ENCODE results near the gene RPS17. TPM values are rescaled to one million over a fixed set of nuclear protein-coding genes. Genes with fewer than 3 reads are reported as not detected.

RPS17 gene
- 1,000 to 10,000 TPM; 2,266 to 6,063 (median 2,811) TPM for polyA plus RNA-seq (ENCODE audit: insufficient read length in 12 of 12)
- long read RNA-seq, donor 1, transcript RPS17-210 (5 exons, 488 nt): major isoform, 1,301 of 1,341 reads
- long read RNA-seq, donor 1, transcript RPS17-204 (2 exons, 760 nt): minor isoform, 10 of 1,341 reads
- long read RNA-seq, donor 1, partial matches to known transcripts: 22 of 1,341 reads
- long read RNA-seq, donor 1, other reads (novel, unspliced or antisense): 0 of 1,341 reads
- long read RNA-seq, donor 2, transcript RPS17-209 (4 exons, 1,909 nt): minor isoform, 5 of 1,006 reads
- long read RNA-seq, donor 2, transcript RPS17-203 (2 exons, 580 nt): minor isoform, 7 of 1,006 reads
- long read RNA-seq, donor 2, transcript RPS17-204 (2 exons, 760 nt): minor isoform, 11 of 1,006 reads
- long read RNA-seq, donor 2, transcript RPS17-210 (5 exons, 488 nt): major isoform, 967 of 1,006 reads
- long read RNA-seq, donor 2, partial matches to known transcripts: 12 of 1,006 reads
- long read RNA-seq, donor 2, other reads (novel, unspliced or antisense): 0 of 1,006 reads
- long read RNA-seq, donor 3, transcript RPS17-210 (5 exons, 488 nt): major isoform, 650 of 683 reads
- long read RNA-seq, donor 3, transcript RPS17-206 (3 exons, 1,877 nt): minor isoform, 6 of 683 reads
- long read RNA-seq, donor 3, transcript RPS17-203 (2 exons, 580 nt): minor isoform, 5 of 683 reads
- long read RNA-seq, donor 3, partial matches to known transcripts: 15 of 683 reads
- long read RNA-seq, donor 3, other reads (novel, unspliced or antisense): 0 of 683 reads
- long read RNA-seq, donor 4, transcript RPS17-210 (5 exons, 488 nt): major isoform, 518 of 533 reads
- long read RNA-seq, donor 4, transcript RPS17-209 (4 exons, 1,909 nt): minor isoform, 6 of 533 reads
- long read RNA-seq, donor 4, partial matches to known transcripts: 0 of 533 reads
- long read RNA-seq, donor 4, other reads (novel, unspliced or antisense): 0 of 533 reads
- long read RNA-seq, donor 5, transcript RPS17-209 (4 exons, 1,909 nt): minor isoform, 28 of 1,427 reads
- long read RNA-seq, donor 5, transcript RPS17-210 (5 exons, 488 nt): major isoform, 1,323 of 1,427 reads
- long read RNA-seq, donor 5, transcript RPS17-203 (2 exons, 580 nt): minor isoform, 6 of 1,427 reads
- long read RNA-seq, donor 5, transcript RPS17-204 (2 exons, 760 nt): minor isoform, 21 of 1,427 reads
- long read RNA-seq, donor 5, partial matches to known transcripts: 44 of 1,427 reads
- long read RNA-seq, donor 5, other reads (novel, unspliced or antisense): 0 of 1,427 reads
- long read RNA-seq, donor 6, transcript RPS17-204 (2 exons, 760 nt): minor isoform, 10 of 859 reads
- long read RNA-seq, donor 6, transcript RPS17-210 (5 exons, 488 nt): major isoform, 801 of 859 reads
- long read RNA-seq, donor 6, transcript RPS17-203 (2 exons, 580 nt): minor isoform, 9 of 859 reads
- long read RNA-seq, donor 6, transcript RPS17-209 (4 exons, 1,909 nt): minor isoform, 10 of 859 reads
- long read RNA-seq, donor 6, partial matches to known transcripts: 24 of 859 reads
- long read RNA-seq, donor 6, other reads (novel, unspliced or antisense): 0 of 859 reads
- long read RNA-seq, donor 7, transcript RPS17-204 (2 exons, 760 nt): minor isoform, 6 of 727 reads
- long read RNA-seq, donor 7, transcript RPS17-210 (5 exons, 488 nt): major isoform, 697 of 727 reads
- long read RNA-seq, donor 7, partial matches to known transcripts: 17 of 727 reads
- long read RNA-seq, donor 7, other reads (novel, unspliced or antisense): 0 of 727 reads
- long read RNA-seq, donor 8, transcript RPS17-209 (4 exons, 1,909 nt): minor isoform, 22 of 1,513 reads
- long read RNA-seq, donor 8, transcript RPS17-210 (5 exons, 488 nt): major isoform, 1,419 of 1,513 reads
- long read RNA-seq, donor 8, transcript RPS17-203 (2 exons, 580 nt): minor isoform, 10 of 1,513 reads
- long read RNA-seq, donor 8, transcript RPS17-206 (3 exons, 1,877 nt): minor isoform, 13 of 1,513 reads
- long read RNA-seq, donor 8, partial matches to known transcripts: 42 of 1,513 reads
- long read RNA-seq, donor 8, other reads (novel, unspliced or antisense): 0 of 1,513 reads
- long read RNA-seq, donor 9, transcript RPS17-204 (2 exons, 760 nt): minor isoform, 7 of 1,048 reads
- long read RNA-seq, donor 9, transcript RPS17-210 (5 exons, 488 nt): major isoform, 981 of 1,048 reads
- long read RNA-seq, donor 9, transcript RPS17-203 (2 exons, 580 nt): minor isoform, 7 of 1,048 reads
- long read RNA-seq, donor 9, partial matches to known transcripts: 48 of 1,048 reads
- long read RNA-seq, donor 9, other reads (novel, unspliced or antisense): 0 of 1,048 reads
- long read RNA-seq, donor 10, transcript RPS17-209 (4 exons, 1,909 nt): minor isoform, 9 of 1,282 reads
- long read RNA-seq, donor 10, transcript RPS17-203 (2 exons, 580 nt): minor isoform, 8 of 1,282 reads
- long read RNA-seq, donor 10, transcript RPS17-210 (5 exons, 488 nt): major isoform, 1,177 of 1,282 reads
- long read RNA-seq, donor 10, transcript RPS17-204 (2 exons, 760 nt): minor isoform, 15 of 1,282 reads
- long read RNA-seq, donor 10, partial matches to known transcripts: 66 of 1,282 reads
- long read RNA-seq, donor 10, other reads (novel, unspliced or antisense): 0 of 1,282 reads
- long read RNA-seq, donor 11, transcript RPS17-203 (2 exons, 580 nt): minor isoform, 11 of 1,623 reads
- long read RNA-seq, donor 11, transcript RPS17-204 (2 exons, 760 nt): minor isoform, 11 of 1,623 reads
- long read RNA-seq, donor 11, transcript RPS17-209 (4 exons, 1,909 nt): minor isoform, 13 of 1,623 reads
- long read RNA-seq, donor 11, transcript RPS17-210 (5 exons, 488 nt): major isoform, 1,531 of 1,623 reads
- long read RNA-seq, donor 11, partial matches to known transcripts: 52 of 1,623 reads
- long read RNA-seq, donor 11, other reads (novel, unspliced or antisense): 0 of 1,623 reads

DNA sequence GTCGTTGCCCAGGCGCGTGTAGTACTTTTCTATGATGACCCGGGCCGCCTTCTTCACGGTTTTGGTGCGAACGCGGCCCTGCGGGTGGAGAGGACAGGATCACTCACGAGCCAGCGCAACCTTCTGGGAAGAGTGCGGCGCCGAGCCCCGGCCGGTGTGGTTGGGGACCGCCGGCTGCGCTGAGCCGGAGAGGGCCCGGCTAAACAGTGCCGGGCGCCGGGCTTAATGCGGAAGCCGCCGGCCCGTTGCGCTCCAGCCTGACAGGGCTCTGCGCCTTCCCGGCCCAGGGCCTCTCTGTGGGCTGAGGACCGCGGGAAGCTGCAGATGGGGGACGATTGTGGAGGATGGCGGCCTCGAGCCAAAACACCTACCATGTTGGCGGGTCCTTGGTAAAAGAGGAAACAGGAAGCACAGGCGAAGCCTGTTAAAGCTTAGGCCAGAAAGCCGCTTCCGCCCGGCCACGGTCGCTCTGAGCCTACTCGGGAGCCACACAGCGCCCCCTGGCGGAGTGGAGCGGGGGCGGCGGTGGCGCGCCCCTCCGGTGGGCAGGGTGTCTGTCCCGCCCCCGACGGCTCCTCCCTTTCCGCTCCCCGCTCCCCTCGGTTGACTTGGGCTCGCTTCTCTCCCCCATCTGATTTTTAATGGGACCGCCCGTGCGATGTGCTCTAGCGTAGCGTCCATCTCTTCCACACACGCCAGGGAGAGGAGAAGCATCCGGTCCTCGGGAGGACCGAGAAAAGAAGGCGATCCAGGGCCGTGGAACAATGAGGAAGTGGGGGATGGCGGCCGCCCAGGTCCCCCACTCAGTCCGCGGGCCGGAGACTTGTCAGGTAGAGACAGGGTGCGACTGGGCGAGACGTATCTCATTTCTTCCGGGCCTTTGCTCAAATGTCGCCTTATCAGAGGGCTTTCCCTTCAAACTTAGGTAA is at the start of gene RPS17:
TSS of gene RPS17 (minus strand) at position 403 of the 929 bp plus-strand sequence. CDS start at position 374, 29 bp downstream.
- DNase-seq: peak; percentile 98

DNA sequence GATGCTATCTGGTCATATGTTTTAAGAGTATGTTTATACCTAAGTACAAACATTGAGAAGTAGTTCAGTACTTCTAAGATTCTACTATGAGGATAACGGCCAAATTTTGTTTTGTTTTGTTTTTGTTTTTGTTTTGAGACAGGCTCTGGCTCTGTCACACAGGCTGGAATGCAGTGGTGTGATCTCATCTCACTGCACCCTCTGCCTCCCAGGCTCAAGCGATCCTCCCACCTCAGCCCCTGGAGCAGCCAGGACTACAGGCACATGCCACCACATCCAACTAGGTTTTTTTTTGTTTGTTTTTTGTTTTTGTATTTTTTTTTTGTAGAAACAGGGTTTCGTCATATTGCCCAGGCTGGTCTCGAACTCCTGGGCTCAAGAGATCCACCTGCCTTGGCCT is 47.5 kb upstream of the RPS17 start:
- no peak for DNase-seq

DNA sequence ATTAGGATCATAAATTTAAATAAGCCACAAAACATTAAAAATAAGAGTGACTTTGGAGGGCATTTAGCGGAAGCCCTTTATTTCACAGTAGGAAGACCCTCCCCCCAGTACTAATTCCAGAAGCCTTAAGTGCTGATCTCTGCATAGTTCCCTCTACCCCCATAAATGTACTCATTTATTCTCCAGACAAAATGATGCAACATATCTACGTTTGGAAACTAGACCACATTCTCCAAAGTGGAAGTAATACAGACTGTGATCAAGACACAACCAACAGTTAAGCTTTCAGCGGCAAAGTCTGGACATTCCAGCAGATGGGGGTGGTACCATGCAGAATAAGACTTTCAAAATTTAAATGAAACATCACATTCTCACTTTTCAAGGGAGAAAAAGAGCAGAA is 44.8 kb upstream of the RPS17 start:
- DNase-seq: no peak

DNA sequence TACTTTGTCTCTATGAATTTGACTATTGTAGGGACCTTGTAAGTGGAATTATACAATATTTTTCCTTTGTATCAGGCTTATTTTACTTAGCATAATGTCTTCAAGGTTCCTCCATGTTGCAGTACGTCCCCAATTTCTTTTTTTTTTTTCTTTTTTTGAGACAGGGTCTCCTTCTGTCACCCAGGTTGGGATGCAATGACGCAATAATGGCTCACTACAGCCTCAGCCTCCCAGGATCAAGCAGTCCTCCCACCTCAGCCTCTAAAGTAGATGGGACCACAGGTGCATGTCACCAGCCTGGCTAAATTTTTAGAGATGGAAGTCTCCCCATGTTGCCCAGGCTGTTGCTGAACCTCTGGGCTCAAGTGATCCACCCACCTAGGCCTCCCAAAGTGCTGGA is 40.5 kb upstream of the RPS17 start:
- no peak for DNase-seq

DNA sequence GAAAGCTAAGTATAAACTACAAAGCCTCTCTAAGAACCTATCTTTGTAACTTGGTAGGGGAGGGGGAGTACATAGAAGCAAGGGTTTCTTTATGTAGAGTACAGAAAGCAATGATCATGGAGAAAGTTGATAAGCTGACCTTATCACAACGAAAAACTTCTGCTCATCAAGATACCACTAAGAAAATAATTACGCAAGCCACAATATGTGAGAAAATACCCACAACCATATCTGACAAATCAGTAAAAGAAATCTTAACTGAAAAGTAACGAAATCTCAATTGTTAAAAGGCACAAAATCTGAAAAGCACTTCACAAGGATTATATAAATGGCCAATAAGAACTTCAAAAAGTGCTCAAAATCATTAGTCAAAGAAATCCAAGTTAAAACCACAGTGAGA is 35.1 kb upstream of the RPS17 start:
- DNase-seq: no peak

DNA sequence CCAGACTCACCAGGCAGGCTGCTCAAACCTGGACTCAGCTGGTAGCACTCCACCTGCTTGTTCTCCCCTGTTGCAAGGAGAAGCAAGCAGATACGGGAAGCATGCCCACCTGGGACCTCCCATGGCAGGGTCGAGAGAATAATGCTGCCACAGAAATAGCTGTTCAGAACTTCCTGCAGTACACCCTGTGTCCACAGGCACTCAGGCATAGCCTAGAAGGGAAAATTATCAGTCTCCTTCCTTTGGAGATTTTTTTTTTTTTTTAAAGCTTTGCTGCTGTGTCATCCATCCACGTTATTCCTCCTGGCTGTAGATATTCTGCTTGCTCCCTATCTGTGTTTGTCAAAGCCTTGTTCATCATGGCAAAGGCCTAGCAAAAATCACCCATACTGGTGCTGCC is 32.7 kb upstream of the RPS17 start:
- no peak for DNase-seq

DNA sequence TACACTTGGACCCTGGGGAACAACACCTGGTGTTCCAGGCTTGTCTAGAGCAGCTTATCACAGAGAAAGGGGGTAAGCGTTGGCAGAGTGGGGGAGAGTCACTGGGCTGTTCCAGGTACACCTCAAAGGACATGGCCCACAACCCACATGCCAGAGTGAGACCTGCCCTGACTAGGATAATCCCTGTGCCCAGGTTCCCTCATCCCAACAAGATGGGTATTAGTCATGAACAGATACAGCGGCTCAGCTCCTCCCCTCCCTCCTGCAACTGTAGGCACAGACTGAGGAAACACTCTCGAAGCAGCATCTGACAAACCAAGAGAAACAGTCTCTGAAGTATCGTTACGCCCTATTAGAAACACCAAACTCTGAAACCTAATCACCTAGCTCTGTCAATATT is 32.1 kb upstream of the RPS17 start:
- no peak for DNase-seq

DNA sequence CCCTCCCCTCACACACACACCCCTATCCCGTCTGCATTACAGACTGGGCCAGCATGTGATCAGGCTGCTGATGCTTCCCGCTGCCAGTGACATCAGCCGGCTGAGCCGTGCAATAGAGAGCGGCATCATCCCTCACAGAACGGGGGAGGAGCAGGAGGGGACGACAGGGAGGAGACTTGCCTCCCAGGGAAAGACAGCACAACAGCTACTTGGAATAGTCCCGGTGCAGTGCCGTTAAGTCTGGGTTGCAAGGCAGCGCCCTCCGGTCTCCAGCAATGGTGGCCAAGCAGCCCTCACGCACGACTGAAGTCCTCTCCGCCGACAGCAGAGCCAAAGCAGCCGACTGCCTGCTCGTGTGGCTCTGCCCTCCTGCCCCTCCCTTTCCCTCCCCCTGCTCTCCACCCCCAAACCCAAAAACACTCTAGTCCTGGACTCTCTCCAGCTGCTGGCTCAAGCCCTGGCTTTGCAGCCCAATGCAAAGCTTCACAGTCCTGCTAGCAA is 31.5 kb upstream of the RPS17 start:
- peak; percentile 78 for DNase-seq

DNA sequence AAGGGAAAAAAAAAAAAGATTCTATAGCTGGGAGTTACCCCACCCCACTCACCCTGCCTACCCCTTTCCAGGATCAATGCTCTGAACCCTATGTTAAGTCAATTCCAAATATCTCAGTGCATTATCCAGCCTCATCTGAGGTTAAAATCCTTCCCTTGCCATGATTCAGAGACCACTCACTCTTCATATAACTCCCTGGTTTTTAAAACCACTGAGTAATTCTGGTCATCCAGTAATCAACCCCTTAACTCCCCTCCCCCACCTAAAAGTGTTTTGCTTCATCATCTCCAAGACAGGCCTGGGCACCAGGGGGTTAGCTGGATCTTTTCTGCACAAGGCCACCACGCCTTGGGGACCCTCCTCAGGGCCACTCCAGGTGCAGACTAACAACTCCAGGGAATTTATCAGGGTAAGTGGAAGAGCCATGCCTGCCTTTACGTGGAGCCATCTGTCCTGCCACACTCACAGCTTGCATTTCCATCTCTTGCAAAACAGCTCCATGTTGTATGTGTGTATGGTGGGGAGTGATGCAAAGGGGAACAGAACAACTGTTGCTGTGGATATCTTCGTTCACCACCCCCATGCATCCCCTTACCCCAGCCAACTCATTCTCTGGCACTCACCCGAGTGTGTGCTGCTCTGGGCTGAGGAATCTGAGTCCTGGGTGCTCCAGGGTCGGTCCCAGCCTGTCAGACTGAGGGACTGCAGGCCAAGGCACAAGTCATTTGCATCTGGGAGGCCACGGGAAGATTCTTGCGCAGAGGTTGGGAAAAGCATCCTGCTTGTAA is 30.7 kb upstream of the RPS17 start:
- peak; percentile 11 for DNase-seq

DNA sequence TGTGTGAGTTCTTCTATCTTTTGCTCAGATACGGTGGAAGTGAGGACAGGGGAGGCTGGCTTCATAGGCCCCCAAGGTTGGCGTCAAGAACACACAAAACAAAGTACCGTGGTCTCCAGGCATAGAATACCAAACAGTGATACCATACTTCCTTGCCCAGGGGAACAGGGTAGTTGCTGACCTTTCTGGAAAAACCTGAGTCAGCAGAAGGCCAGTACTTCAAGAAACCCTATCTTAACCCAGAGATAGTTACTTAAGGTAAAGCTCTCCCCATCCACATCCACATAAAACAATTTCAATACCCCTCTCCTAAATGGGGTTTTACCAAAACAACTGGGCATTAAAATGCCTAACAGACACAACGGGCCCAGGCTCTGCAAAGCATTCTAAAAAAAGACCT is 29.6 kb upstream of the RPS17 start:
- DNase-seq: no peak

DNA sequence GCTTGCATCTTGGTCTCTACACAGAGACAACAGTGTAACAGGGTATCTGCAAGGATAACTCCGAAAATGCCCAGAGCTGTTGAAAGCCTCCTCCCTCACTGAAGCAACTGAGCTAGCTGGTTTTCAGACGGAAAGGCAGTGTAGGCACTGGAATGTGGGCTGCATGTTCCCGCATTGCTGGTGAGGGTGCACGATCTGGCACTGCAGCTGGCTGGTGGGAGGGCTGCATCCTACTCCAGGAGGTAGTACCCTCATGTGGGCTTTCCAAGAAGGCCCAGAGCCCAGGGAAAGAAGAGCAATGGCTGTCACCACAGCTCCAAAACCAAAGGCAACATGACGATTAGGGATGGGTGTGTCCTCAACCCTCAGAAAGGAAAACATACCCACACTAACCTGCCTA is 28.7 kb upstream of the RPS17 start:
- DNase-seq: no peak

DNA sequence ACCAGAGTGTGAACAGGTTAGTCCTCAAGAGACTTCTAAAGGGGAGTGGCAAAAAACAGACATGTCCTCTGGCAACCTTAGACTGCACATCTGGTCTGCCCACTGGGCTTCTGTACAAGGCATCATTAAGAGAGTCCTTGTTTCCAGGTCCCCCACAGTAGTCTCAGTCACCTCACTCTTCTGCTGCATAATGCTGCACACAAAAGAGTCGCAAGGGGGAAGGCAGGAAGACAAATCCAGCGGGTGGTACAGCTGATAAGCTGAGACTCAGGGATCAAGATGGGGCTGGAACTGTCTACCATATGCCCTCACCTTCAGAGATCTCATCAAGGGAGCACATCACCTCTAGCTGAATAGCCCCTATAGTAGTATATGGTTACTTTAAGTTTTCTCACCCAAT is 27.4 kb upstream of the RPS17 start:
- DNase-seq: no peak

DNA sequence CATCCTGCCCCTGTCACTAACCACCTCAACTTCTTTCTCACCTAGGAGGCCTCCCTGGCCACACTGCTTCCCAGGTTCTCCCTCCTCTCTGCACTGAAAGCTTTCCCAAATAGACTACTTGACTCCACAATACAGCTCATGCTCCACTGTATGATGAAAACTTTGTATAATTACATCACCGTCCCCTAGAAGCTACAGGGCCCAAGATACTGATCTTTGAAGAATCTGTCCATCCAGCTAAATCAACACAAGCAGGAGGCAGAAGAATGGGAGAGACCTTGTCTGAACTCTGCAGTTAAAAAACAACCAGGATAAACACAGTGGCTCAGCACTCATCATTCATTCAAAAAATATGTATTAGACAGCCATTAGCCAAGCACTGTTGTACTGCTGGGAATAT is 26.4 kb upstream of the RPS17 start:
- DNase-seq: no peak

DNA sequence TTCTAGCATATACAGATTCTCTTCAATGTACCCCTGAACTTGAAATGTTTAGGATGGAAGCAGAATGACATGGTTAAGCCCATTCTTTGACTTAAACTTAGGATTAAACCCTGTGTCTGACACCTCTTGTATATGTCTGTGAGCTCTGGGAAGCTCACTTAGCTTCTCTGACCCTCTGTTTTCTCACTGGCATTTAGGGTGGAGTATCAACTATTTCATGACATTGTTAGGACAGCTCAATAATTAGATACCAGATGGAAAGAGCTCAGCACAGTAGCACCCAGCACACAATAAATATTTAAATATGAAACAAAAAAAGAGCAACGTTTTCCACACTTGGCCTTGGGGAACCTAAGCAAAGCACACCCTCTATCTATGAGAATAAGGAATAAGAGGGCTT is 18.2 kb upstream of the RPS17 start:
- DNase-seq: no peak

DNA sequence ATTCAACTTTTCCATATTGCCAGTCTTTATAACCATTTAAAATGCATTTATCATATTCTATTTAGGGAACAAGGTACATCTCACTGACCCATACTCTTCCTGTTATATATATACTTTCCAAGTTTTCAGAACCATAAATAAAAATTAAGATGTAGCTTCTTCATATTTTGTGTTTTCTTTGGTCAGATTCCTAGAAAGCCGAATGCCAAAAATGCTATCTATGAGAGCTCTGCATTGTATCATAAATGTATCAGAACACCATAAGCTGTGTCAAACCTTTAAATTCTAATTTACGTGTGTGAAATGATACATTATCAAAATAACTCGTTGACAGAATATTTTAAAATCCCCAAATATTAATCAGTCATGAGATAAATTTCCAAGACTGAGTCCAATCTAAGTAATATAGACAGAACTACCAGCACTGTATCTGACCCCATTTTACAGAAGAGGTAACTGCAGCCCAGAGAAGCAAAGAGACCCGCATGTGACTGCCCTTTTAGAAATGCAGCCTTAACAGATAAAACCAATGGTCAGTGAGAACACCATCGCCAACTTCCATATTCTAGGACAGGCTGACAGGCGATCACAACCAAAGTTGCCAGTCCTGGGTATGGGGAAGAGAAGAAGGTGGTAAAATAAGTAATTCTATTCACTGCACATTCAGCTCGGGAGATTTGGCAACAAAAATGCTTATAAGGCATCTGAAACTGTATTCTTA is 16.2 kb upstream of the RPS17 start:
- no peak for DNase-seq

Measured in muscle of arm (tissue), 14 donors.